A673 (cell line): Measurements from ENCODE around the gene BCAR3.

Experiments used
- EZH2 ChIP-seq: fragments of 200-600 bp; sonication (generic); IDR thresholded peaks from 2 replicates; pipeline ENCODE4 v1.6.1; 2017; ENCODE audit warnings: borderline replicate concordance, low read depth, mild to moderate bottlenecking, mixed read lengths, antibody characterized with exemption, low read length; ENCODE audit not compliant: poor library complexity, severe bottlenecking
- TF ChIP-seq, protein P1 (sequence below): fragments of 300-800, 200-600 bp; sonication (generic); conservative IDR thresholded peaks from 2 replicates; pipeline ENCODE4 v1.5.1; 2017; ENCODE audit warnings: low read depth, mild to moderate bottlenecking, antibody characterized with exemption, low read length, moderate library complexity, mixed read lengths

DNA sequence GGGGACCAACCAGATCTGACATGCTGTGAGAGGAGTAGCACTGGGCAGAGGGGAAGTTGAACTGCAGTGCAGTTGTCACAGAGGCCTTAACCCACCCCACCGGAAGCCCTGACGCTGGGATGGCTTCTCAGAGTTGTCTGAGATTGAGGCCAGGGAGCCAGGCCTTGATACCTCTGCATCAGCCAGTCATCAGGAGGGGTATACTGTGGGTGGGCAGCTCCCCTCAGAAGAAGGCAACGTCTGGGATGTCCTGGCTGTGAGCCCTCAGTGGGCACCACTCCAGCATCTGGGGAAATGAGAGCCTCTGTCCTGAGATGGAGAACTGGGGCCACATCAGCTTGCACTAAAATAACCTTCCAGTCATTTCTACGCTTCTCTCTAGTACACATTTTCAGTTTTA is 47.9 kb upstream of the BCAR3 start:
- TF ChIP-seq, protein P1, sequence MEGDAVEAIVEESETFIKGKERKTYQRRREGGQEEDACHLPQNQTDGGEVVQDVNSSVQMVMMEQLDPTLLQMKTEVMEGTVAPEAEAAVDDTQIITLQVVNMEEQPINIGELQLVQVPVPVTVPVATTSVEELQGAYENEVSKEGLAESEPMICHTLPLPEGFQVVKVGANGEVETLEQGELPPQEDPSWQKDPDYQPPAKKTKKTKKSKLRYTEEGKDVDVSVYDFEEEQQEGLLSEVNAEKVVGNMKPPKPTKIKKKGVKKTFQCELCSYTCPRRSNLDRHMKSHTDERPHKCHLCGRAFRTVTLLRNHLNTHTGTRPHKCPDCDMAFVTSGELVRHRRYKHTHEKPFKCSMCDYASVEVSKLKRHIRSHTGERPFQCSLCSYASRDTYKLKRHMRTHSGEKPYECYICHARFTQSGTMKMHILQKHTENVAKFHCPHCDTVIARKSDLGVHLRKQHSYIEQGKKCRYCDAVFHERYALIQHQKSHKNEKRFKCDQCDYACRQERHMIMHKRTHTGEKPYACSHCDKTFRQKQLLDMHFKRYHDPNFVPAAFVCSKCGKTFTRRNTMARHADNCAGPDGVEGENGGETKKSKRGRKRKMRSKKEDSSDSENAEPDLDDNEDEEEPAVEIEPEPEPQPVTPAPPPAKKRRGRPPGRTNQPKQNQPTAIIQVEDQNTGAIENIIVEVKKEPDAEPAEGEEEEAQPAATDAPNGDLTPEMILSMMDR: no peak
- TF ChIP-seq EZH2: no peak
